Esophagus muscularis mucosa (tissue), 4 donors: ENCODE results near the gene RUVBL1. TPM values are rescaled to one million over a fixed set of nuclear protein-coding genes. Genes with fewer than 3 reads are reported as not detected.

Experiments
- DNase-seq: peaks from one replicate; pipeline ENCODE4 v3.0.0-alpha.2; 2017; ENCODE audit errors: extremely low spot score
- H3K27ac ChIP-seq, 4 donors: fragments of 200-600 bp; sonication (generic); replicated peaks in 1 of 4; 1 replicate in 3 of 4; 2 replicates in 1 of 4; pipeline ENCODE4 v1.5.1; 2016 to 2019; ENCODE audit warnings: mild to moderate bottlenecking in 1 of 4
- H3K27me3 ChIP-seq, 4 donors: fragments of 200-600 bp; sonication (generic); one replicate each; pipeline versions ENCODE4 v1.5.1 to v1.6.0; 2016 to 2019
- H3K36me3 ChIP-seq, 4 donors: fragments of 200-600 bp; sonication (generic); one replicate each; pipeline ENCODE4 v1.5.1; 2016 to 2019
- H3K4me1 ChIP-seq, 4 donors: fragments of 200-600 bp; sonication (generic); one replicate each; pipeline ENCODE4 v1.5.1; 2016 to 2019
- H3K4me3 ChIP-seq, 4 donors: fragments of 200-600 bp; sonication (generic); 1 replicate in 2 of 4; 2 replicates in 2 of 4; pipeline ENCODE4 v1.5.1; 2016 to 2019; ENCODE audit warnings: mild to moderate bottlenecking in 4 of 4, moderate library complexity in 1 of 4
- H3K9me3 ChIP-seq, 4 donors: fragments of 200-600 bp; sonication (generic); 1 replicate in 3 of 4; 2 replicates in 1 of 4; pipeline ENCODE4 v1.5.1; 2016 to 2019
- EP300 ChIP-seq: sonication (generic); formaldehyde crosslinking; IDR thresholded peaks from one replicate; pipeline ENCODE4 v1.6.1; 2017; ENCODE audit warnings: antibody characterized with exemption
- POLR2A ChIP-seq: fragments of 450-650 bp; IDR thresholded peaks from one replicate; pipeline ENCODE4 v1.6.1; 2017; ENCODE audit warnings: antibody characterized with exemption, moderate library complexity, mild to moderate bottlenecking, low read depth
- POLR2AphosphoS5 ChIP-seq, 2 donors: sonication (generic); formaldehyde crosslinking; IDR thresholded peaks; one replicate each; pipeline ENCODE4 v1.6.1; 2017; ENCODE audit warnings: antibody characterized with exemption in 2 of 2
- WGBS: methylation state at CpG from one replicate; pipeline ENCODE4 v1.1.5; 2018; 5-methylcytosine and 5-hydroxymethylcytosine counted together
- intact Hi-C: fragments of 100-400 bp; cut with DNase I; formaldehyde crosslinking; loops from one replicate; pipeline ENCODE4 v1.15.1; 2023
- total RNA-seq, 4 donors: library from RNA; depleted of rRNA; stranded (reverse); fragments of >200 nt; gene quantifications; one replicate each; pipeline versions ENCODE4 v1.1.0 to v1.2.1, GENCODE V29; 2016
- TF ChIP-seq, protein P1 (sequence below), 3 experiments: fragments of 200-600 bp in 2 of 3; fragments of 450-650 bp in 1 of 3; sonication (generic) in 2 of 3; IDR thresholded peaks; one replicate each; pipeline ENCODE4 v1.5.1; 2017 to 2019; ENCODE audit warnings: antibody characterized with exemption in 3 of 3, mild to moderate bottlenecking in 2 of 3, moderate library complexity in 1 of 3

RUVBL1 gene
- total RNA-seq, 4 donors from 2014 or later = 21.4 to 28.9 (median 23.8) TPM

DNA sequence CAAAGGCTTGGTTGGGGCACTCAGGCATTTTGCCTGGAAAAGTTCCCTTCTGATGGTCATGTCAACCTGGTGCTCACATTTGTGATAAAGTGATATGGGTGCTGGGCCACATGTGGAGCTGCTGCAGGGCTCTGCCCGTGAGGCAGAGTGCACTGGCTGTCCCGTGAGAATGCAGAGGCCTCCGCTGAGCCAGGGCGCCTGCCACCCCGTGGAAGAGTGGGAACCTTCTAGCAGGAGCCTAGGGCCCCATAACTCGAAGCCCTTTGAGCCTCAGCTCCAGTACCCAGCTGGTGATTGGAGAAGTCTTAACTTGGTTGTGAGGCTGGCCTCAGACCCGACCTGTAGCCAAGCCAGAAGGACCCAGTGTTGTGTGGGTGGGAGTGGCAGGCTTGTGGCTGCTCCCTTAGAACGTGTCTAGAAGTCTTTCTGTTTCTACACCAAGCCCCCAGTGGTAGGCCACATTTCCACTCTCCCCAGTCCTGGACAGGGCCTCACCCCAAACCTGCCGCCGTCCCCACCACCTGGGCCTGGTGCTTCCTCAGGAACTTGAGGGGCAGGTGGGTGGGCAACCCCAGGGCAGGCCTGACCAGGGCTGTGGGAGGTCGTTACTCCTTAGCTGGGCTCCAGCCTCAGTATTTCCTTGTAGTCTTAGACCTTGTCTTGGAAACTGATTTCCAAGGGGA is 51.7 kb downstream of the RUVBL1 start:
- WGBS = 65% methylated on average over 5 of the region's 11 CpGs
- intact Hi-C loops = no loop called here
- Histone ChIP-seq H3K4me1 (peaks cover 21 to 29% (median 25%) of the 10 kb centered on the region in 4 donors), H3K9me3 (no peaks in the 10 kb centered on the region), H3K27ac (no peak overlapping the region), H3K4me3 (no peak overlapping the region), H3K36me3 (peaks cover 46 to 70% (median 62%) of the 10 kb centered on the region in 4 donors), H3K27me3 (no peaks in the 10 kb centered on the region)
- DNase-seq = peak; percentile 87
- TF ChIP-seq, protein P1, sequence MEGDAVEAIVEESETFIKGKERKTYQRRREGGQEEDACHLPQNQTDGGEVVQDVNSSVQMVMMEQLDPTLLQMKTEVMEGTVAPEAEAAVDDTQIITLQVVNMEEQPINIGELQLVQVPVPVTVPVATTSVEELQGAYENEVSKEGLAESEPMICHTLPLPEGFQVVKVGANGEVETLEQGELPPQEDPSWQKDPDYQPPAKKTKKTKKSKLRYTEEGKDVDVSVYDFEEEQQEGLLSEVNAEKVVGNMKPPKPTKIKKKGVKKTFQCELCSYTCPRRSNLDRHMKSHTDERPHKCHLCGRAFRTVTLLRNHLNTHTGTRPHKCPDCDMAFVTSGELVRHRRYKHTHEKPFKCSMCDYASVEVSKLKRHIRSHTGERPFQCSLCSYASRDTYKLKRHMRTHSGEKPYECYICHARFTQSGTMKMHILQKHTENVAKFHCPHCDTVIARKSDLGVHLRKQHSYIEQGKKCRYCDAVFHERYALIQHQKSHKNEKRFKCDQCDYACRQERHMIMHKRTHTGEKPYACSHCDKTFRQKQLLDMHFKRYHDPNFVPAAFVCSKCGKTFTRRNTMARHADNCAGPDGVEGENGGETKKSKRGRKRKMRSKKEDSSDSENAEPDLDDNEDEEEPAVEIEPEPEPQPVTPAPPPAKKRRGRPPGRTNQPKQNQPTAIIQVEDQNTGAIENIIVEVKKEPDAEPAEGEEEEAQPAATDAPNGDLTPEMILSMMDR (IDR thresholded peaks at IDR 0.05) = no peak
- TF ChIP-seq POLR2AphosphoS5 (IDR thresholded peaks at IDR 0.05) (no peak), POLR2A (no peak), EP300 (no peak)

DNA sequence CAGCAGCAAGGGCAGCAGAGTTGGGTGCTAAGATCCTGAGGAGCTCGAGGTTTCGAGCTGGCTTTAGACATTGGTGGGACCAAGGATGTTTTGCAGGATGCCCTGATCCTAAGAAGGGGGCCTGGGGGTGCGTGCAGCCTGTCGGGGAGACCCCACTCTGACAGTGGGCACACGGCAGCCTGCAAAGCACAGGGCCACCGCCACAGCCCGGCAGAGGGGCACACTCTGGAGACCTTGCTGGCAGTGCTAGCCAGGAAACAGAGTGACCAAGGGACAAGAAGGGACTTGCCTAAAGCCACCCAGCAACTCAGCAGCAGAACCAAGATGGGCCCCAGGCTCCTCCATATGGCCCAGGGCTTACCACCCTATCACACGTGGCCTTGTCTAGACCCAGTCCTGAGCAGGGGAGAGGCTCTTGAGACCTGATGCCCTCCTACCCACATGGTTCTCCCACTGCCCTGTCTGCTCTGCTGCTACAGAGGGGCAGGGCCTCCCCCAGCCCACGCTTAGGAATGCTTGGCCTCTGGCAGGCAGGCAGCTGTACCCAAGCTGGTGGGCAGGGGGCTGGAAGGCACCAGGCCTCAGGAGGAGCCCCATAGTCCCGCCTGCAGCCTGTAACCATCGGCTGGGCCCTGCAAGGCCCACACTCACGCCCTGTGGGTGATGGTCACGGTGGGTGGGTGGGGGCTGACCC is 52.6 kb downstream of the RUVBL1 start:
- DNase-seq = no peak
- no peak overlapping the region for H3K4me3 ChIP-seq
- WGBS = 89% methylated on average over 11 of the region's 13 CpGs
- no peaks in the 10 kb centered on the region for H3K9me3 ChIP-seq
- peaks cover 55 to 78% (median 71%) of the 10 kb centered on the region in 4 donors for H3K36me3 ChIP-seq
- no peak overlapping the region for H3K27ac ChIP-seq
- intact Hi-C loops = no loop called here
- TF ChIP-seq POLR2A = no peak
- no peak for TF ChIP-seq EP300
- TF ChIP-seq, protein P1 (IDR thresholded peaks at IDR 0.05) = no peak
- no peak for TF ChIP-seq POLR2AphosphoS5 (IDR thresholded peaks at IDR 0.05)
- no peaks in the 10 kb centered on the region for H3K27me3 ChIP-seq
- peaks cover 13 to 20% (median 17%) of the 10 kb centered on the region in 4 donors for H3K4me1 ChIP-seq

DNA sequence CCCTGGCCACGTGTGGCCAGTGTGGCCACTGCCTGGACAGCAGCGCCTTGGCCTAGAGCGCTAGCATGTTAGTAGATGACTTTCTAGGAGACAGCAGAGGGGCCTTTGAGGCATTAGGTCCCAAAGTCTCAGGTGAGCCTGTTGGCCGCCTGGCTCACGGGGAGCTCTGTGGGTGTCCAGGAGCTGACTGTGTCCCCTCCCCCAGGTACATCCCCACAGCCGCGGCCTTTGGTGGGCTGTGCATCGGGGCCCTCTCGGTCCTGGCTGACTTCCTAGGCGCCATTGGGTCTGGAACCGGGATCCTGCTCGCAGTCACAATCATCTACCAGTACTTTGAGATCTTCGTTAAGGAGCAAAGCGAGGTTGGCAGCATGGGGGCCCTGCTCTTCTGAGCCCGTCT is 54.3 kb downstream of the RUVBL1 start:
- H3K36me3 ChIP-seq = peaks cover 73 to 96% (median 89%) of the 10 kb centered on the region in 4 donors
- DNase-seq = peak; percentile 77

DNA sequence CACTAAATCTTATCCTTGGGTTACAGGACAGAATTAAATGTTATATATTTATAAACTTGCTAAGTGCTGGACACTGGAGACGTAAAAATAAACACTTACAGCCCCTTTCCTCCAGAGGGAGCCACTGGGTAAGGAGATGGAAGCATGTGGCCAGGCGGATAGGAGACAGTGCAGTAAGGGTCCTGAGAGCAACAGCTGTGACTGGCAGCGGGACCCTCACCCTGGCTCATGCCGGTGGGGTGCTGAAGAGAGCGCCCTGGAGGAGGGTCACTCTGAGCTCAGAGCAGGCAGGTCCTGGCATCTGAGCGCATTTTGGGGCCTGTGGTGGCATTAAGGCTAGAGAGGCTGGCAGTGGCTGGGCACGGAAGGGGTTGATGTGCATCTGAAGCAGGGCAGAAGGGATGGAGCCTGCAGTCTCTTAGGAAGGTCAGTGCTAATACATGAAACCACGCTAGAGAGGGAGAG is 55.4 kb downstream of the RUVBL1 start:
- no peaks in the 10 kb centered on the region for H3K9me3 ChIP-seq
- no peak for TF ChIP-seq EP300
- no peak for TF ChIP-seq POLR2A
- TF ChIP-seq, protein P1 (IDR thresholded peaks at IDR 0.05) = peak; percentile 37 to 60 (median 47)
- H3K36me3 ChIP-seq = peaks cover 83 to 100% (median 99%) of the 10 kb centered on the region in 4 donors
- peak; percentile 82 for DNase-seq
- no peaks in the 10 kb centered on the region for H3K27me3 ChIP-seq
- H3K4me1 ChIP-seq = peaks cover 0 to 1% (median under 1%) of the 10 kb centered on the region in 4 donors
- 70% methylated on average over 6 of the region's 8 CpGs for WGBS
- intact Hi-C loops = no loop called here
- H3K27ac ChIP-seq = no peak overlapping the region
- no peak overlapping the region for H3K4me3 ChIP-seq

More for the DNA sequence above, 54.3 kb downstream of the RUVBL1 start:
- H3K9me3 ChIP-seq = no peaks in the 10 kb centered on the region
- intact Hi-C loops = no loop called here
- no peak overlapping the region for H3K27ac ChIP-seq
- no peak overlapping the region for H3K4me3 ChIP-seq
- H3K27me3 ChIP-seq = no peaks in the 10 kb centered on the region
- no peak for TF ChIP-seq POLR2AphosphoS5 (IDR thresholded peaks at IDR 0.05)
- TF ChIP-seq POLR2A = no peak
- no peak for TF ChIP-seq EP300
- TF ChIP-seq, protein P1 (IDR thresholded peaks at IDR 0.05) = no peak
- H3K4me1 ChIP-seq = peaks cover 0 to 7% (median 3%) of the 10 kb centered on the region in 4 donors
- WGBS = 93% methylated on average over 10 of the region's 15 CpGs
